Adrenal gland (tissue), 12 donors: ENCODE data around the gene HLTF. TPM values are rescaled to one million over a fixed set of nuclear protein-coding genes. Genes with fewer than 3 reads are reported as not detected.
A peak's percentile ranks its signal among the peaks of the same experiment; 100 is the strongest.
"Not testable (repeated sequence)": the region's sequence is repeated elsewhere in the genome, so short reads cannot be mapped to it uniquely, and the experiment has no call there.

Experiments used
- DNase-seq, 7 donors: peaks; one replicate each; pipeline ENCODE4 v3.0.0-alpha.2; 2019 to 2020
- H3K27ac ChIP-seq, 5 donors: fragments of 200-600 bp; sonication (generic) in 4 of 5; 1 replicate in 3 of 5; 2 replicates in 2 of 5; pipeline versions ENCODE4 v1.5.1 to v1.8.0; 2016 to 2020; ENCODE audit warnings: mild to moderate bottlenecking in 1 of 5
- H3K27me3 ChIP-seq: fragments of 200-600 bp; 2 replicates; pipeline ENCODE4 v1.8.0; 2021
- H3K36me3 ChIP-seq, 2 donors: fragments of 200-600 bp; replicated peaks in 1 of 2; 1 replicate in 1 of 2; 2 replicates in 1 of 2; pipeline versions ENCODE4 v1.5.1 to v1.8.0; 2018 to 2022
- H3K4me1 ChIP-seq, 2 donors: fragments of 200-600 bp; replicated peaks in 1 of 2; 1 replicate in 1 of 2; 2 replicates in 1 of 2; pipeline versions ENCODE4 v1.5.1 to v1.8.0; 2018 to 2021
- H3K4me3 ChIP-seq, 4 donors: fragments of 200-600 bp; sonication (generic) in 3 of 4; one replicate each; pipeline ENCODE4 v1.5.1; 2016 to 2018
- H3K9me3 ChIP-seq, 3 donors: fragments of 200-600 bp; sonication (generic) in 1 of 3; replicated peaks in 1 of 3; 1 replicate in 2 of 3; 2 replicates in 1 of 3; pipeline versions ENCODE4 v1.5.1 to v1.8.0; 2016 to 2021
- POLR2A ChIP-seq, 2 donors: fragments of 450-650 bp; IDR thresholded peaks; one replicate each; pipeline ENCODE4 v1.6.1; 2017; ENCODE audit warnings: antibody characterized with exemption in 2 of 2, mild to moderate bottlenecking in 2 of 2, moderate library complexity in 1 of 2
- WGBS, 4 donors: extraction: QIAGEN DNeasy Blood & Tissue Kit in 2 of 4; methylation state at CpG; one replicate each; pipeline versions ENCODE4 v1.1.5 to v1.1.7; 2013 to 2017; 5-methylcytosine and 5-hydroxymethylcytosine counted together
- intact Hi-C, 2 donors: fragments of 100-400 bp; cut with DNase I; formaldehyde crosslinking; loops; one replicate each; pipeline versions ENCODE4 v1.14.1 to v1.15.0; 2022 to 2023
- polyA plus RNA-seq, 3 donors: library from polyadenylated mRNA; stranded (reverse); fragments of 200-250 nt in 2 of 3; fragments of 350-450 nt in 1 of 3; fragmentation: Illumina TruSeq in 1 of 3; extraction: RNeasy Lipid Tissue Mini Kit (QIAGEN cat#74804) in 1 of 3; gene quantifications; one replicate each; pipeline ENCODE4 v1.2.3, GENCODE V29; 2013 to 2014
- total RNA-seq, 9 donors: library from RNA; depleted of rRNA in 4 of 9; stranded (reverse); fragments of >200 nt in 4 of 9; fragments of 120-200 nt in 1 of 9; fragmentation: NEBNext Ultra II Directional in 1 of 9; extraction: Animal tissue kit (Norgen Biotek cat#: 25700) in 1 of 9; gene quantifications; one replicate each; pipeline versions ENCODE4 v1.1.0 to v1.2.4, GENCODE V29; 2013 to 2023
- TF ChIP-seq, protein P1 (sequence below), 6 experiments: fragments of 450-650 bp in 4 of 6; fragments of 200-600 bp in 2 of 6; sonication (generic) in 1 of 6; IDR thresholded peaks; 1 replicate in 5 of 6; 2 replicates in 1 of 6; pipeline versions ENCODE4 v1.5.1 to v1.8.0; 2016 to 2021; ENCODE audit warnings: antibody characterized with exemption in 6 of 6, mild to moderate bottlenecking in 2 of 6, moderate library complexity in 1 of 6
- donor health status: healthy with polysubstance abuse.
- donor health status: Bipolar disorder and iron deficiency.
- donor health status: DM: yes; HTN: yes; CAD: no.
- donor health status: DM: no; HTN: no; CAD: no.
- donor health status: DM: no; HTN: no; CAD: no.
- donor health status: DM: yes; HTN: yes; CAD: no.

The HLTF gene
- total and polyA plus RNA-seq, 12 donors, result 5.6 to 102 (median 46.7) TPM

DNA sequence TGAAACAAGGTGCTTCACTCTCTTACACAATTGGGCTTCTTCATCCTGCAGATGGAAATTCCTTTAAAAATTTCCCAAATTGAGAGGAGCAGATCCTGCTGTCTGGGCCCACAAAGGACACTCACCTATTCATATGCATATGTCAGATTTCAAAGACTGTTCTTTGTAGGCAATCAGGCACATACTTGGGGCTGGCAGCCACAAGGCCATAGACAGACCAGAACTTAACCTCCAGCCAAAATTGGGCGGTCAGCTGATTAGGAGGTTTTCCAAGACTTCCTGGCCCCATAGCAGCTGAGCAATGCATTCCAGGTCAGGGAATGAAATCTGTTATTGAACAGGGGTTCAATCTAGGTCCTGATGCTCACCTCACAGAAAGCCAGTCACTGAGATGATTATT lies 28.1 kb upstream of the HLTF start:
- Histone ChIP-seq H3K27ac (no peak overlapping the region), H3K9me3 (no peaks in the 10 kb centered on the region), H3K36me3 (no peaks in the 10 kb centered on the region), H3K4me1 (no peaks in the 10 kb centered on the region), H3K27me3 (no peaks in the 10 kb centered on the region), H3K4me3 (no peak overlapping the region)
- peak in 2 of 7 donors; percentile 28 to 38 for DNase-seq
- intact Hi-C loops, result loop anchor here (10.0 kb wide), 2 partner anchors 160 to 370 kb away; no protein-coding TSS in a partner anchor
- WGBS, 4 donors, result 57 to 67% (median 62%) methylated on average over 1 of the region's 1 CpG
- TF ChIP-seq, protein P1, sequence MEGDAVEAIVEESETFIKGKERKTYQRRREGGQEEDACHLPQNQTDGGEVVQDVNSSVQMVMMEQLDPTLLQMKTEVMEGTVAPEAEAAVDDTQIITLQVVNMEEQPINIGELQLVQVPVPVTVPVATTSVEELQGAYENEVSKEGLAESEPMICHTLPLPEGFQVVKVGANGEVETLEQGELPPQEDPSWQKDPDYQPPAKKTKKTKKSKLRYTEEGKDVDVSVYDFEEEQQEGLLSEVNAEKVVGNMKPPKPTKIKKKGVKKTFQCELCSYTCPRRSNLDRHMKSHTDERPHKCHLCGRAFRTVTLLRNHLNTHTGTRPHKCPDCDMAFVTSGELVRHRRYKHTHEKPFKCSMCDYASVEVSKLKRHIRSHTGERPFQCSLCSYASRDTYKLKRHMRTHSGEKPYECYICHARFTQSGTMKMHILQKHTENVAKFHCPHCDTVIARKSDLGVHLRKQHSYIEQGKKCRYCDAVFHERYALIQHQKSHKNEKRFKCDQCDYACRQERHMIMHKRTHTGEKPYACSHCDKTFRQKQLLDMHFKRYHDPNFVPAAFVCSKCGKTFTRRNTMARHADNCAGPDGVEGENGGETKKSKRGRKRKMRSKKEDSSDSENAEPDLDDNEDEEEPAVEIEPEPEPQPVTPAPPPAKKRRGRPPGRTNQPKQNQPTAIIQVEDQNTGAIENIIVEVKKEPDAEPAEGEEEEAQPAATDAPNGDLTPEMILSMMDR (IDR thresholded peaks at IDR 0.05), result no peak
- no peak for TF ChIP-seq POLR2A (IDR thresholded peaks at IDR 0.05)

- Histone ChIP-seq H3K27ac (no peak overlapping the region), H3K36me3 (no peaks in the 10 kb centered on the region), H3K9me3 (no peaks in the 10 kb centered on the region), H3K4me1 (no peaks in the 10 kb centered on the region), H3K4me3 (no peak overlapping the region), H3K27me3 (no peaks in the 10 kb centered on the region)
- intact Hi-C loops, result no loop called here
- WGBS, 4 donors, result 67 to 83% (median 79%) methylated on average over 3 of the region's 3 CpGs
- no peak for TF ChIP-seq POLR2A (IDR thresholded peaks at IDR 0.05)
- TF ChIP-seq, protein P1 (IDR thresholded peaks at IDR 0.05), result no peak
- DNase-seq, result no peak
Observed at GRCh38 chr3:149104484-149104883, 18.2 kb upstream of the HLTF start.

- TF ChIP-seq POLR2A (IDR thresholded peaks at IDR 0.05), result no peak
- TF ChIP-seq, protein P1 (IDR thresholded peaks at IDR 0.05), result no peak
- H3K36me3 ChIP-seq, result no peaks in the 10 kb centered on the region
- no peaks in the 10 kb centered on the region for H3K4me1 ChIP-seq
- no peaks in the 10 kb centered on the region for H3K27me3 ChIP-seq
- WGBS, 4 donors, result 72 to 79% (median 76%) methylated on average over 3 of the region's 3 CpGs
- H3K27ac ChIP-seq, result no peak overlapping the region
- no peak overlapping the region for H3K4me3 ChIP-seq
- H3K9me3 ChIP-seq, result no peaks in the 10 kb centered on the region
- intact Hi-C loops, result no loop called here
- no peak for DNase-seq
Observed at GRCh38 chr3:149101641-149102040, 15.3 kb upstream of the HLTF start.

DNA sequence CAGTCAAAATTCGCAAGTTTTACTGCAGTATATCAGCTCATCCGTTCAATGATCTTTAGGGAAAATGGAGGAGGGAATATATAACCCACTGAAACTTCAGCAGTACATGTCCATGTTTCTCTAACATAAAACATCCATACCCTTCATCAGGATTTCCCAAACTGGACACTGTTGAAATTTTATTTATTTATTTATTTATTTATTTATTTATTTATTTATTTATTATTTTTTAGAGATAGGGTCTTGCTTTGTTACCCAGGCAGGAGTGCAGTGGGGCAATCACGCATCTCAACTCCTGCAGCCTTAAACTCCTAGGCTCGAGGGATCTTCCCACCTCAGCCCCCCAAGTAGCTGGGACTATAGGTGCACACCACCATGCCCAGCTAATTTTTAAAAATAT lies 14.8 kb upstream of the HLTF start:
- Histone ChIP-seq H3K9me3 (no peaks in the 10 kb centered on the region), H3K4me3 (no peak overlapping the region), H3K27ac (no peak overlapping the region), H3K4me1 (no peaks in the 10 kb centered on the region), H3K36me3 (no peaks in the 10 kb centered on the region), H3K27me3 (no peaks in the 10 kb centered on the region)
- 86 to 93% (median 91%) methylated on average over 4 of the region's 4 CpGs for WGBS, 4 donors
- no peak for DNase-seq
- TF ChIP-seq POLR2A (IDR thresholded peaks at IDR 0.05), result no peak
- TF ChIP-seq, protein P1 (IDR thresholded peaks at IDR 0.05), result no peak
- intact Hi-C loops, result no loop called here

GRCh38 chr3:149097987-149098386 lies 11.7 kb upstream of the HLTF start:
- H3K4me1 ChIP-seq, H3K36me3 ChIP-seq, DNase-seq, H3K27me3 ChIP-seq, H3K4me3 ChIP-seq, H3K27ac ChIP-seq, intact Hi-C loops, H3K9me3 ChIP-seq: not testable (repeated sequence)
- WGBS, 4 donors, result 94 to 96% (median 95%) methylated on average over 6 to 19 of the region's 19 CpGs
